ENCODE results near the gene HIPK4. TPM values are rescaled to one million over a fixed set of nuclear protein-coding genes. Genes with fewer than 3 reads are reported as not detected.

The HIPK4 gene
- total RNA-seq, 1 donor from 2014 or later, result not detected

DNA sequence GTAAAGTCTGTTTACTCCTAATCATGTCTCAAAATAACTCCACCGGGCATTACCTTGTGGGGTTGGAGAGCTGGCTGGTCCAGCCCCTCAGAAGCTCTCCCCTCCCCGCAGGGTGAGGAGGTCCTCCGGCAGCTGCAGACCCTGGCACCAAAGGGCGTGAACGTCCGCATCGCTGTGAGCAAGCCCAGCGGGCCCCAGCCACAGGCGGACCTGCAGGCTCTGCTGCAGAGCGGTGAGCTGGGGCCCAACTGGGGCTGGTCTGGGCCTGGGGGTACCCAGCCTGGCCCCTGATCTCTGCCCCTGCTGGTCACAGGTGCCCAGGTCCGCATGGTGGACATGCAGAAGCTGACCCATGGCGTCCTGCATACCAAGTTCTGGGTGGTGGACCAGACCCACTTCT lies 20.2 kb downstream of the HIPK4 start:
- intact Hi-C loops (cut with micrococcal nuclease), result no loop called here

DNA sequence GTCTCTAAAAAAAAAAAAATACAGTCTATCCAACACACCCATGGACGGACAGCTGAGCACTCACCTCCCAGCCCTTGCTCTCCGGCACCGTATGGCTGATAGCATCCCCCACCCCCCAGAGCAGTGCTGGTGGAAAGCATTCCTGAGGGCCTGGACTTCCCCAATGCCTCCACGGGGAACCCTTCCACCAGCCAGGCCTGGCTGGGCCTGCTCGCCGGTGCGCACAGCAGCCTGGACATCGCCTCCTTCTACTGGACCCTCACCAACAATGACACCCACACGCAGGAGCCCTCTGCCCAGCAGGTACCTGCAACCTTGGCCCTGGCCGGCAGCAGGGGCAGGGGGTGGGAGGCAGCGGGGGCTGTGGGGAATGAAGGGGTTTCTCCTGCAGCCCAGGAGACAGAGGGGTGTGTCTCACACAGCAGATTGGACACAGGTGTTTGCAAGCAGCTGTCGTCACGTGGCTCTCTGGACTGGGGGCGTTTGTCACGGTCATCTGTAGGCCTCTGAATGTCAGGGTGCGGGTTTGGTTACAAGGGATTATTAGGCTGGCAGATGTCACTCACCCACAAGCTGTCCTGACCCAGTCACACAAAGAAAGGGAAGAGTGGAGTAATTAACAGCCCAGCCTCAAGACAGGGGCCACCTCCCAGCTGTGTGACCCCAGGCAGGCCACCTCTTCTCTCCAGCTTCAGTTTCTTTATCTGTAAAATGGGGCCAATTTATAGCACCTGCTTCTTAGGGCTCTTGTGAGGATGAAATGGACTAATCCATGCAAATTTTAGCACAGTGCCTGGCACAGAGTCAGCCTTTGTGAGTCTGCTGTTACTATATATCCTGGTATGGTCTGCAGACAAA lies 22.2 kb downstream of the HIPK4 start:
- intact Hi-C loops (cut with micrococcal nuclease), result no loop called here

DNA sequence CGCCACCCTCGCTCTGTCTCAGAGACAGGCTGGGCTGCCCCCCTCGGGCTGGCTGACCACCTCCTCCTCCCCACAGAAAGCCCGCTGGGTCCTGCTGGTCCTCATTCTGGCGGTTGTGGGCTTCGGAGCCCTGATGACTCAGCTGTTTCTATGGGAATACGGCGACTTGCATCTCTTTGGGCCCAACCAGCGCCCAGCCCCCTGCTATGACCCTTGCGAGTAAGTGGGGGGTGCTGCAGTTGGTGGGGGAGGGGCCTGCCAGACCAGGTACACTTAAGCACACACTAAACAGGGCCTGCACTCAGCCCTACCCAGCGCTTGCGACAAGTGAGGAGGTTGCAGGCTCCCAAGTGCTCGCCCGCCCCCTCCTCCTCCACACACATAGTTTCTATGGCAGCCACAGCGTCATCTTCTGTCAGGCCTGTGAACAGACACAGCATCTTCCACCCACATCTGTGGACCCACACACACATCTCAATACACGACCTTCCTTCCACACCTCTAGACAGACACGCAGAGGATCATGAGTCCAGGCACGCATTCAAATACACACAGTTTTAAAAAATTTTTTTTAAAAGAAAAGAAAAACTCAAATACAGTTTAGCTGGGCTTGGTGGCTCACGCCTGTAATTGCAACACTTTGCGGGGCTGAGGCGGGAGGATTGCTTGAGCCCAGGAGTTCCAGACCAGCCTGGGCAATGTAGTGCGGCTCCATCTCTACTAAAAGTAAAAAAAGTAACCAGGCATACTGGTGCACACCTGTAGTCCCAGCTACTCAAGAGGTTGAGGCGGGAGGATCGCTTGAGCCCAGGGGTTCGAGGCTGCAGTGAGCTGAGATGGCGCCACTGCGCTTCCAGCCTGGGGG lies 23.1 kb downstream of the HIPK4 start:
- intact Hi-C loops (cut with micrococcal nuclease), result no loop called here

DNA sequence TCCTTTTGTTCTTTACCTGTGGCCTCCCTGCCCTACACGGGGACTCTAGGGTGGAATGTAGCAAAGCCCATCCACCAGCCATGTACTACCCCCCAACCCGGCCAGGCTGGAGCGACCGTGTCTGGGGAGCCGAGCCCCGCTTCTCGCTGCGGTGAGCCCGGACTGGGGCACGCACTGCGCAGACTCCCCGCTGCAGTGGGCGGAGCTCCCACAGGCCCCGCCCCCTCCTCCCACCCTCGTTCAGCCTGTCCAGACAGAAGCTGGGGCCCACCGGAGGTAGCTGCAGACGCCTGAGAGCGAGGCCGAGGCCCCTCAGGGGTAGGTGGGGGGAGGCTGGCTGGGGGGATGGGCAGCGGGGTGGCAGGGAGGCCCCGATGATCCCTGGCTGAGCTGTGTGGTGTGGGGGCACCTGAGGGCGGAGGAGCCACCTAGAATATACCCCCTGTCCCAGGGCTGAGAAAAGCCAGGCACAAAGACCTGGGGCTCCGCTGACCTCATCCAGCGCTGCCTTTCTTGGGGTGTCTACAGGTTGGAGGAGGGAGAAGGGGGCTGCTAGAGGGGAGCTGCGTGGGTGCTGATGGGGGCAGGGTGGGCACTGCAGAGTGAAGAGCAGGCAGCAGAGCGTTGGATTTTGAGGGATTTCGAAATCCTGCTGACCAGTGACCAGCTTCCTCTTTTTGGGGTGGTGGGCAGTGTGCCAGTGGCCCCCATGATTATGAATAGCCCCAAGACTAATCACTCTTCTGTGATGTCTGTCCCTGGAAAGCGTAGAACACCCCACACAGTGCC lies 24.2 kb downstream of the HIPK4 start:
- intact Hi-C loops (cut with micrococcal nuclease), result no loop called here

DNA sequence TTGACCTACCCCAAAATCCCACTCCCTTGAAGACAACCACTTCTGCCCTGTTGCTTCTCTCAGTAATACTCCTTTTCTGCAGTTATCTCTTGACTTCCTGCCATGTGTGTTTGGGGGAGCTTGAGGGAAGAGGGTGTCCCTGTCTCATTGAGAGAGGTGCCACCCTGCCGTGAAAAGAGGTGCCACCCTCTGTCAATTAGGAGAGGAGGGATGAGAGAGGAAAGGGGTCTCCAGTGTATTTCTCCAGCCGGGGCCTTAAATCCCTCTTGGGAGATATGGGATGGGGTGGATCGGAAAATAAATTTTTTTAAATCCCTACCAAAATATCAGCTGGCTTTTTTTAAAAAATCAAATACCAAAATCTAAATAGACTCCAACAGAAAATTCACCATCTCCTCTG lies 25.0 kb downstream of the HIPK4 start:
- intact Hi-C loops (cut with micrococcal nuclease), result no loop called here

DNA sequence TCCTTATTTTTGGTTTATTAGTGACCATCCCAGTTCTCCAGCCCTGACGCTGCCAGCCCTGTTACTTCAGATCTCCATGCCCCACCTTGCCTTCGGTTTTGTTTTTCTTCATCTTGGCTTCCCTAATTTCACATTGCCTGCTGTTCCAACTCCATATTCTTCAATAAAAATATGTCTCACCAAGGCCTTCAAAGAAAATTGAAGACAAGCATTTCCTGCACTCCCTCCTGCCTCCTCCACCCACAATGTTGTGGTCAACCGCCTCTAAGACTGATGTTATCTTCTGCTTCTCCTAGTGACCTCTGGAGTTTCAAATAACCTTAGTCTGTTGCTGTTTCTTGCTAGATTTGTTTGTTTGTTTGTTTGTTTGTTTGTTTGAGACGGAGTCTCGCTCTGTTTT lies 26.9 kb downstream of the HIPK4 start:
- intact Hi-C loops (cut with micrococcal nuclease), result no loop called here

DNA sequence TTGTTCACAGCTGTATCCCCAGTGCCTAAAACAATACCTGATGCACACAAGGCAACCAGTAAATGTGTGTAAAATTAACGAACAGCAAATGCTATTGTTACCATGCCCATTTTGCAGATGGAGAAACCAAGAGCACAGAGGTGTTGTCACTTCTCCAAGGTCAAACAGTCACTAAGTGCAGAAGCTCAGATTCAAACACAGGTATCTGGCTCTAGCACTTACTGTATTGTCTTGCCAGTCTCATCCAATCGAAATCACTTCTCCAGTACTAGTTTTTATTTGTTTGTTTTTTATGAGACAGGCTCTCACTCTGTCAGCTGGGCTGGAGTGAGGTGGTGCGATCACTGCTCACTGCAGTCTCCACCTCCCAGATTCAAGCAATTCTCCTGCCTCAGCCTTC lies 27.8 kb downstream of the HIPK4 start:
- intact Hi-C loops (cut with micrococcal nuclease), result no loop called here

DNA sequence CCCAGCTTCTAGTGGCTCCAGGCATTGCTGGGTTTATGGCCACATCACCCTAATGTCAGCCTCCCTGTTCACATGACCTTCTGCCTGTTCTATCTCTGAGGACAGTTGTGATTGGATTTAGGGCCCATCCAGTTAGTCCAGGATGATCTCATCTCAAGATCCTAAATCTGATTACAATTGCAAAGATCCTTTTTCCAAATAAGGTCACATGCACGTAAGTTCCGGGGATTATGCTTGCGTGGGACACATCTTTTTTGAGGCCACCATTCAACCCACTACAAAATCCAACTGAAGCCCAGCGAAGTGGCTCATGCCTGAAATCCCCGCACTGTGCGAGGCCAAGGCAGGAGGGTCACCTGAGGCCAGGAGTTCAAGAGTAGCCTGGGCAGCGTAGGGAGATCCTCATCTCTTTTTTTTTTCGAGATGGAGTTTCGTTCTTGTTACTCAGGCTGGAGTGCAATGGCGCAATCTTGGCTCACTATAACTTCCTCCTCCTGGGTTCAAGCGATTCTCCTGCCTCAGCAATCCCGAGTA lies 29.2 kb downstream of the HIPK4 start:
- intact Hi-C loops (cut with micrococcal nuclease), result no loop called here

DNA sequence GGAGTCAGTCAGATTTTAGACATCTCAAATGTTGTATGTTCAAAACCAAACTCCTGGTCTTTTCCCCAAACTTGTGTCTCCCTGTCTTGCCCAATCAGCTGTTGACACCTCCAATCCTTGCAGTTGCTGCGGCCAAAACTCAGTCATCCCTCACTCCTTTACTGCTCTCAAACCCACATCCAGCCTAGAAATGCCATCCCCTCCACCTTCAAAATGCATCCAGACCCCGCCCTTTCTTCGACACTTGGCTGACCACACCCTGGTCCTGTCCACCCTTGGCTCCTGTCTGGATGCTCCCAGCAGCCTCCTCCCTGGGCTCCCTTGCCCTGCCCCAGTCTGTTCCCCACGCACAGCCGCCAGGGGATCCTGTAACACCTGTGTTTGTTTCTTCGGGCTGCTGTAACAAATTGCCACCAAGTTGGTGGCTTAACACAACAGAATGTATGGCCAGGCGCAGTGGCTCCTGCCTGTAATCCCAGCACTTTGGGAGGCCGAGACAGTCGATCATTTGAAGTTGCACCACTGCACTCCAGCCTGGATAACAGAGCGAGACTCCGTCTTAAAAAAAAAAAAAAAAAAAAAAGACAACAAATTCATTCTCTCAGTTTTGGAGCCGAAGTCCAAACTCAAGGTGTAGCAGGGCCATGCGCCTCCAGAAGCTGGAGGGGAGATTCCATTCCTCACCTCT lies 29.8 kb downstream of the HIPK4 start:
- intact Hi-C loops (cut with micrococcal nuclease), result no loop called here

DNA sequence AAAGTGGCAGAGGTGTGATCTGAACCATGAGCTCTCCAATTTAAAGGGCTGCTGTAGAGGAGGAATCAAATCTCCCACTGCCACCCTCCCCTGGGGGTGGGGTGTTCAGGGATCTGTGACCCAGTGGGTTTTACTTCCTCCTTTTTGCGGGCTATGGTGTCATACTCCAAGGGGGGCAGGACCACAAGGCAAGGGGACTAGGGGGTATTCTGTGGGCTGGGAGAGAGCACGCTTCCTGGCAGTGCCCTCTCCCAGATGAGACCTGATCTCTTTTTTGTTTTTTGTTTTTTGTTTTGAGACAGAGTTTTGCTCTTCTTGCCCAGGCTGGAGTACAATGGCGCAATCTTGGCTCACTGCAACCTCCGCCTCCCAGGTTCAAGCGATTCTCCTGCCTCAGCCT lies 31.2 kb downstream of the HIPK4 start:
- intact Hi-C loops (cut with micrococcal nuclease), result no loop called here

DNA sequence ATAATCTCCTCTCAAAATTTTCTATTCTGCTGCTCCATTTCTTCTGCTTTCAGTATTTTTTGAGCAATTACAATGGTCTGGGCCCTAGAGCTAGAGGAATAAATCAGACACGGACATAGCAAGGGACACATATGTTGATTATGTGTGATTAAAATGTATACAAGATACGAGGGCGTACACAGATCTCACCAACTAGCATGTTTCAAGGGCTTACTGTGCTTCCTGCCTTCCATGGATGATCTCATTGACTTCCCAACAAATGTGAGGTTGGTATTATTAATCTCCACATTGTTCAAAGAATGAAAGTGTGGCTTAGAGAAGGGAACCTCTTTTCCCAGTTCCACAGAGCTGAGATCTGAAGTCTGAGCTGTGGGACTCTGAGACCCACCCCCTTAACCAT lies 32.3 kb downstream of the HIPK4 start:
- intact Hi-C loops (cut with micrococcal nuclease), result no loop called here

DNA sequence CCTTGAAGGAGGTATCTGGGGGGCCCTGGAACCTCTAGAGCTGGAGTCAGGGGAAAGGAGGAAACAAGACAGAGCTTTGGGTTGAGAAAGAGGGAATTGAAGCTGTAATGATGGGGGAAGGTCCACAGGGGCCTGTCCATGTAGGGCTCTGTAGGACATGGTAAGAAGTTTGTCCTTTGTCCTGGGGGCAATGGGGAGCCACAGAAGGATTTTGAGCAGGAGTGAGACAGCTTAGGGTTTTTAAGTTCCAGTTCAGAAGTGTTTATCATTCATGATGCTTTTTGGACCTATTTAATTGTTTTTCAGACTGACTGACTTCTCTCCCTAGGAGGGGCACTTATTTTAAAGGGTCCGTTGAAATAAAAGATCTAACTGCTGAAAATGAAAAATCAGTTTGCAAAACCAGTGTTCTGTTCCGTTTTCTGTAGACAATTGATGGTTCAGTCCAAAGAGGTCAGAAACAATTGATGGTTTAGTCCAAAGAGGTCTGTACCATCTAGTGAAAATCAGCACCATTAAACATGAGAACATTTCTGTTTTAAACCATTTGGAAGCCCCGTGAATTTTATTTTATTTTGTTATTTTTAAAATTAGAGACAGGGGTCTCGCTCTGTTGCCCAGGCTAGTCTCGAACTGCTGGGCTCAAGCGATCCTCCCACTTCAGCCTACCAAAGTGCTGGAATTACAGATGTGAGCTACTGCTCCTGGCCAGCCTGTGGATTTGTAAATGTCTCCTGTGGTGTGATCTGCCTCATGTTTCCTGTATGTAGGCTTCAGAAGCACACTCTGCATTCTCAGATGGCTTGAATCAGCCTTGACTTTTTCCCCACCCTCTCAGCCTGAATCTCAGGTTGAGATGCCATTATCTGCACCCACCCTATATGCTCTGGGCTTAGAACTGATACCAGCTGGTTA lies 33.0 kb downstream of the HIPK4 start:
- intact Hi-C loops (cut with micrococcal nuclease), result no loop called here

DNA sequence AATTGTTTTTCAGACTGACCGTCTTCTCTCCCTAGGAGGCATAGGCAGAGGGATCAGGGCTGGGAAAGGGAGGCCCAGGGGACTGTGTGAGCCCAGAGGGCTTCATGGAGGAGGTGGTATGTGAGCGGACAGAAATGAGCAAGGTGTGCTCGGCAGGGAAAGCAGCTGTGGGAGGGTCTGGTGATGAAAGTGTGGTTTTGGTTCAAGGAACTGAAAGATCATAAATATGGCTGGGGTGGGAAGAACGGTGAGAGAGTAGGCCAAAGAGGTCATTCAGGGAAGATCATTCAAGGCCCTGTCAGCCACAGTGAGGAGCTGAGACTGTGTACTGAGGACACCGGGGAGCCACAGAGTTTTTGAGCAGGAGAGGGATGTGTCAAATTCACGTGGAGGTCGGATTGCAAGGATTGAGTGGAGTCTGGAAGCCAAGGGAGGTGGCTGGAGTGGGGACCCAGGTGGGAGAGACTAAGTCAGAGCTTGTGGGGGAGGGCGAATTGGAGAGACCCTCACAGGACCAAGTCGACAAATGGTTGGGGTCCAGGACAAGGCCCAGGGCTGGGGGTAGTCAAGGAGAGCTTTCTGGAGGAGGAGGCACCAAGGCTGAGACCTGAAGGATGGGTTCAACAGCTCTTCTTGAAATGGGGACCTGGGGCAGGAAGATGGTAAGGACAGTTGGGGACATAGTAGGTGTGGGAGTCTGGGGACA lies 33.9 kb downstream of the HIPK4 start:
- intact Hi-C loops (cut with micrococcal nuclease), result no loop called here

DNA sequence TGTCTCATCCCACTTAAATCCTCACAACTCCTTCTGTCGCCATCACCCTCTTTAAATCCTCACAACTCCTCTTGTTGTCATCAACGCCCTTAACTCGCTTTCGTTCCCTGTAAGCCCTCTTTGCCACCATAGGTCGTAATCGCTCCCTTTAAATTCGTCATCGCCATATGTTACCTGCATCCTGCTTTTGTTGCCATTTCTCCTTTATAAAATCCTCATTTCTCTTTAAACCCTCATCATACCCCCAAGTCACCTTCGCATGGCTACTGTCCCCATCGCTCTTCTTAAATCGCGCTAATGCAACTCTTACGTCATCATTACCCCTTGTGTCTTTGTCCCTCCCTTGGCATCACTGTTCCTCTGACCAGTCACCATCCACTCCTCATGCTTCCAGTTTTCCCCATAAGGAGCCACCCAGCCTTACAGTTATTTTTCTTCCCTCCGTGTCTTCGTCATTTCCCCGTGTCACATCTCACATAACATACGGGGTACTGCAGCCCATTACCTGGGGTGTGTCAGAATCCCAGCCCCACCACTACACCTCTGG lies 40.9 kb downstream of the HIPK4 start:
- intact Hi-C loops (cut with micrococcal nuclease), result loop anchor here (1.0 to 10.0 kb wide), 14 partner anchors 54 to 1976 kb away; partner anchors contain the start of genes AKT2, B9D2, BLVRB and EGLN2

DNA sequence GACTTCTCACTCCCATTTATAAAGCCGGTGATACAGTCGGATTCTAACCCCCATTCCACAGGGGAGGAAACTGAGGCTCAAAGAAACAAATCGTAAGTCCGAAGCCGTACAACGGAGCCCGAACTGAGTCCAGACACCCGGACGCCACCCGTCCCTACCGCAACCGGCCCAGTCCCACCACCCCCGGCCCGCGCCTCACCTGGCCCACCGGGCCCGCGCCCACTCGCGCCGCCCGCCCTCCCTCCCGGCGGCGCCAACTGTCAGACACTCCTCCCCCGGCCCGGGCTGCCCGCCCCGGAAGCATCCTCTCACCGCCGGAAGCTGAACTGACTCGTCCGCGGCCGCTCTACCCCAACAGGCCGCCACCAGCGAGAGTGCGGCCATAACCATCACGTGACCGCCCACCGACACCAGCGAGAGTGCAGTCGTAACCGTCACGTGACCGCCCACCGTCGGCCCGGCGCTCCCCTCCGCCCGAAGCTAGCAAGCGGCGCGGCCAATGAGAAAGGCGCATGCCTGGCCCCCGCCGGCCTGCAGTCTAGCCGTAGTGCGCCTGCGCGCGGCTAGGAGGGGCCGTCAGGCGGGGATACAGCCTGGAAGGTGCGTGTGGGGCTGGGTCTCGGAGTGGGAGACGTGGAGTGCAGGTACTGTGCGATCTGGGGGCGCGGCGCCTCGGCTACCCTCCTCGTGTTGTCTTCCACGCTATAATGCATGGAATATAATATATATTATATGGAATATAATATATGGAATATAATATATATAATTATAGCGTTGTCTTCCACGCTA lies 41.7 kb downstream of the HIPK4 start, which contains the start of the genes C19orf47 and PLD3:
TSS of gene C19orf47 (minus strand) at position 273 of the 789 bp plus-strand sequence. CDS start 6,540 bp downstream, outside the sequence.
TSS of gene PLD3 (plus strand) at position 571 of the 789 bp plus-strand sequence. CDS start 17,789 bp downstream, outside the sequence.
- intact Hi-C loops (cut with micrococcal nuclease), result loop anchor here (1.0 to 10.0 kb wide), 14 partner anchors 55 to 1976 kb away; partner anchors contain the start of genes AKT2, B9D2, BLVRB and EGLN2

DNA sequence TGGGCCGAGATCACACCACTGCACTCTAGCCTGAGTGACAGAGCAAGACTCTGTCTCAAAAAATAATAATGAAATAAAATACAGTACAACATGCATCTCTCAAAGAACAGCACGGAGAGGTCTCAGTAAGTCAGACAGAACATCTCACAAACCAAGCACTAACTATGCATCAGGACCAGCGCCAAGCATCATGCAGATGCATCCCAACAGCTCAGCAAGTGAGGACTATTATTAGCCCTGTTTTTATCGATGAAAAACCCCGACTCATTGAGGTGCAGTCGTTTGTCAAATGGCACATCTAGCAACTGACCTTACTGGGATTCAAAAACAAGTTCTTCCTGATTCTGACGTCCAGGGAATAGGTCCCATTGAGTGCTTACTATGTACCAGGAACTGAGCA lies 45.6 kb downstream of the HIPK4 start:
- intact Hi-C loops (cut with micrococcal nuclease), result loop anchor here (10.0 kb wide), 1 partner anchor 1980 kb away; the partner anchor contains the start of gene MEGF8

DNA sequence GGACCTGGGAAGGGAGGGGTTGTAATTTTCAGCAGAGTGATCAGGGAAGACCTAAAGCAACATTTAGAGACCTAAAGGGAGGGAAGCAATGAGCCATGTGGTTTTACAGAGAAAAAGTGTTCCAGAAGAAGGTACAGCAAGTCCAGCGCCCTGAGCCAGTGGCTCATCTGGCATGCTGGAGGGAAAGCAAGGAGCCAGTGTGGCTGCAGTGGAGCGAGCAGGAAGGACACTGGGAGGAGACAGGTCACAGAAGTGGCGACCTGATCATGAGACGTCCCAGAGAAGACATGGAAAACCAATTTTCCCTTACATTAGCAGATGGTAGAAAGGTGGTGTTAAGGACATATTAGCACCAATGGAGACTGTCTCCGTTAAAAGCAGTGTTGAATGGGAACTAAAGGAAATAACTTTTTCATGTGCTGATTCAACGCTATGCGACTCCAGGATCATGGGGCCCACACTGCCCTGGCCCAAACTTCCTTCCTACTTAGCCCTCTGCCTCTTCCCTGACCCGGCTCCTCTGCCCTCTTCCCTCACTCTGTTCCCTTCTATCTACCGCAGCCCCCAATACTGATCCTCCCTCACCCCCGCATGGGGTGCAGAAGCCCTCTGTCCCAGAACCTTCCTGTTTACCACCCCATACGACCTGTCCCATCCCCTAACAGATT lies 47.2 kb downstream of the HIPK4 start:
- intact Hi-C loops (cut with micrococcal nuclease), result loop anchor here (10.0 kb wide), 1 partner anchor 1982 kb away; the partner anchor contains the start of gene MEGF8
